ENCODE data around the gene KIAA1210. TPM values are rescaled to one million over a fixed set of nuclear protein-coding genes. Genes with fewer than 3 reads are reported as not detected.

Gene KIAA1210
- total RNA-seq, 6 experiments from 2014 or later: not detected

DNA sequence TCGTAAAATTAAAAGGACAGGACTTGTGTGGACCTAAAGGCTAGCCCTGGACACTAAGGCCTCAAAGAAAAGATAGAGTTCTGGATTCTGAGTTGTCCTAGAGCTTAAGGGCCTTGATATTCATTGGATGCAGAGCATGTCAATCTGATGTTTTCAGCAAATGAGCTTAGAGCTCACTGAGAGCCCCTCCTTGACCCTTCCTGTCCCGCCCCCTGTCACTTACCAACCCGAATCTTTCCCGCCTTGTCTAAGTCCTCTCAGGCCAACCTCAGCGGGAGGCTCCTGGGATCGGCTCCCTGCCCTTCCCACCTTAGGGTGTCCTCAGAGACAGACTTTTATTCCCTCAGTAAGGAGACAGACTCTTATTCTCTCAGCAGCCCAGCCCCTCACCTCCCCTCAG is 54.9 kb downstream of the KIAA1210 start, which contains the start of gene CT47C1:
Gene CT47C1 (plus strand): TSS at position 250 of the 400 bp plus-strand sequence. CDS start 233 bp downstream, outside the sequence.
- Mint-ChIP-seq H3K4me1 (ENCODE audit: low read depth) (no peaks in the 10 kb centered on the region), H3K4me3 (no peak within 1 kb of the TSS), H3K27ac (no peak within 1 kb of the TSS), H3K36me3 (ENCODE audit: low read depth) (no peaks in the 10 kb centered on the region), H3K27me3 (ENCODE audit: insufficient read depth) (peaks cover 9% of the 10 kb centered on the region), H3K9me3 (no peaks in the 10 kb centered on the region)
- TF ChIP-seq, protein P1, sequence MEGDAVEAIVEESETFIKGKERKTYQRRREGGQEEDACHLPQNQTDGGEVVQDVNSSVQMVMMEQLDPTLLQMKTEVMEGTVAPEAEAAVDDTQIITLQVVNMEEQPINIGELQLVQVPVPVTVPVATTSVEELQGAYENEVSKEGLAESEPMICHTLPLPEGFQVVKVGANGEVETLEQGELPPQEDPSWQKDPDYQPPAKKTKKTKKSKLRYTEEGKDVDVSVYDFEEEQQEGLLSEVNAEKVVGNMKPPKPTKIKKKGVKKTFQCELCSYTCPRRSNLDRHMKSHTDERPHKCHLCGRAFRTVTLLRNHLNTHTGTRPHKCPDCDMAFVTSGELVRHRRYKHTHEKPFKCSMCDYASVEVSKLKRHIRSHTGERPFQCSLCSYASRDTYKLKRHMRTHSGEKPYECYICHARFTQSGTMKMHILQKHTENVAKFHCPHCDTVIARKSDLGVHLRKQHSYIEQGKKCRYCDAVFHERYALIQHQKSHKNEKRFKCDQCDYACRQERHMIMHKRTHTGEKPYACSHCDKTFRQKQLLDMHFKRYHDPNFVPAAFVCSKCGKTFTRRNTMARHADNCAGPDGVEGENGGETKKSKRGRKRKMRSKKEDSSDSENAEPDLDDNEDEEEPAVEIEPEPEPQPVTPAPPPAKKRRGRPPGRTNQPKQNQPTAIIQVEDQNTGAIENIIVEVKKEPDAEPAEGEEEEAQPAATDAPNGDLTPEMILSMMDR (IDR thresholded peaks at IDR 0.05): no peak
- DNase-seq: no peak

DNA sequence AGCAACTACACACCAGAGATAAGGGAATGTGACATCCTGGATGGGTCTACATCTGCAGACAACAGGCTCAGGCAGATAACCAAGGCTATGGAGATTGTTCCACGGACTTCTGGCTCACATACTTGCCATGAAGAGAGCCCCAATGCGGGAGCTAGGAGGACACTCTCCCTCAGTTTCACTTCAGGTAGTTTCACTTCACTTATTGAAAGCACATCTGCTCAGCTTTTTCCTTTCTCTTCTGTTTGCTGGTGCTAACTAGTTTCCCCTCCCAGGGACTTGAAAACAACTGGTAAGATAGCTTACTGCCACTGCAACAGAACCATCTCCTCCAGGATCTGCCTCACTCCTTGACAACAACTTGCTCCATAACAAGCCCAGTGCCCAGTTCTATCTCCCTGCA is 56.2 kb downstream of the KIAA1210 start:
- H3K27ac Mint-ChIP-seq: no peak overlapping the region
- no peak overlapping the region for H3K4me3 Mint-ChIP-seq
- no peaks in the 10 kb centered on the region for H3K9me3 Mint-ChIP-seq
- H3K36me3 Mint-ChIP-seq (ENCODE audit: low read depth): no peaks in the 10 kb centered on the region
- DNase-seq: no peak
- no peaks in the 10 kb centered on the region for H3K4me1 Mint-ChIP-seq (ENCODE audit: low read depth)
- TF ChIP-seq, protein P1 (IDR thresholded peaks at IDR 0.05): no peak
- peaks cover 9% of the 10 kb centered on the region for H3K27me3 Mint-ChIP-seq (ENCODE audit: insufficient read depth)

DNA sequence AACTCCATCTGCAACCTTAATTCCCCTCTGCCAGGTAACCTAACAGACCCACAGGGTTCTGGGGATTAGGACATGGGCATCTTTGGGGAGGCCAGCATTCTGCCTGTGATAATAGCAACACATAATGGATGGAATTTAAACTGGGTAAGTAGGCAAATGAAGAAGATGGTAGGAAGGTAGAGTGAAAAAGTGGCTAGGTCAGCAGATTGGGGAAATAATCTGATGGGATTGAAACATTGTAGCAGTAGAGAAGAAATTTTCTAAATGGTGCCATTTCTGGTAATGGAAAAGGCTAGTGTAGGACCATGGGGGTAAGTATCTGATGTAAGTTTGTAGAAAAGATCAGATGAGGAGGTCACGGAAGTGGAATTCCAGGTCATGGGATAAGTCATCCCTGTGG is 57.9 kb downstream of the KIAA1210 start:
- no peak overlapping the region for H3K27ac Mint-ChIP-seq
- H3K27me3 Mint-ChIP-seq (ENCODE audit: insufficient read depth): peaks cover 11% of the 10 kb centered on the region
- H3K36me3 Mint-ChIP-seq (ENCODE audit: low read depth): no peaks in the 10 kb centered on the region
- no peaks in the 10 kb centered on the region for H3K4me1 Mint-ChIP-seq (ENCODE audit: low read depth)
- H3K9me3 Mint-ChIP-seq: no peaks in the 10 kb centered on the region
- TF ChIP-seq, protein P1 (IDR thresholded peaks at IDR 0.05): no peak
- no peak for DNase-seq
- H3K4me3 Mint-ChIP-seq: no peak overlapping the region

DNA sequence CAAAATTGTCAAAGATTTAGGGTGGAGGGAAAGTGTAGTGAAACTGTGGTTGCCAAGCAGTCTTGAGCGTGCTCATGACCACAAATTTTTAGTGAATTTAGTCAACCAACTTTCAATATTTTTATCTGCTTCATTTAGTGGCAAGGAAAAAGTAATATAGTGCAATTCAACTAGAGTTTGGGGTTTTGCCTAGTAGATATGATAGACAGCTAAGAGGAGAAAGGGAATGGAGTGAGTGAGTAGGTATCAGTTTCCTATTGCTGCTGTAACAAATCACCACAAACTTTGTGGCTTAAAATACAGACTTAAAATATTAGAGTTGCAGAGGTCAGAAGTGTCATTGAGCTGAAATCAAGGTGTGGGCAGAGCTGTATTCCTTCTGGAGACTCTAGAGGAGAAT is 58.5 kb downstream of the KIAA1210 start:
- no peak for DNase-seq
- TF ChIP-seq, protein P1 (IDR thresholded peaks at IDR 0.05): no peak
- H3K27ac Mint-ChIP-seq: no peak overlapping the region
- H3K4me3 Mint-ChIP-seq: no peak overlapping the region
- no peaks in the 10 kb centered on the region for H3K36me3 Mint-ChIP-seq (ENCODE audit: low read depth)
- peaks cover 11% of the 10 kb centered on the region for H3K27me3 Mint-ChIP-seq (ENCODE audit: insufficient read depth)
- H3K9me3 Mint-ChIP-seq: no peaks in the 10 kb centered on the region
- H3K4me1 Mint-ChIP-seq (ENCODE audit: low read depth): no peaks in the 10 kb centered on the region

DNA sequence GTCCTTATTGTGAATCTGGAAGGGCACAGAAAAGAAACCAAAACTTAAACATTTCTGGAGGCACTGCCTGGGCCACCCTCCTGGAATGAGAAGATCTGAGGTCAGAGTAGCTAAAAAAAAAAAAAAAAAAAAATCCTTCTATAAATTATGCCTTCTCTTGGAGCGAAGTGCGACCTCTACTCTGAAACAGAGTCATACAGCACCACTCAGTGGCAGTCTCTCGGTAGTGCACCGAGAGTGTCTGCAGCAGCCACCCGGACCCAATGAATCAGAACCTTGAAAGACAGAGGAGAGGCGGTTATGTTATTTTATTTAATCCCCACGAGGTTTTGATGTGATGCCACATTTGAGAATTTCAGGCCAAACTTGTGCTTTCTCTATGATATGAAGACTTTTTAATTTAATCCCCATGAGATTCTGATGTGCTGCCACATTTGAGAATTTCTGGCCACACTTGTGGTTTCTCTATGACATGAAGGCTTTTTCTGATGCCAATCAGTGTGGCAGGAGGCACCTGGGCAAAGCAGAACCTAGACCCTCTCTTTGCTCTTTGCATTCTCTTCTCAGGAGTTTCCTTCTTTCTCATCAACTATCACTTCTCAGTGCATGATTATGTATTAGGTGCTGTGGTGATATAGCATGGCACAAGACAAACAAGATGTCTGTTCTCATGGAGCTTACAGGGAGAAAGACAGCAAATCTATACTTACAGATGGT is 60.4 kb downstream of the KIAA1210 start:
- Mint-ChIP-seq H3K36me3 (ENCODE audit: low read depth) (no peaks in the 10 kb centered on the region), H3K4me3 (no peak overlapping the region), H3K4me1 (ENCODE audit: low read depth) (no peaks in the 10 kb centered on the region), H3K27ac (no peak overlapping the region), H3K9me3 (no peaks in the 10 kb centered on the region), H3K27me3 (ENCODE audit: insufficient read depth) (peaks cover 10% of the 10 kb centered on the region)
- peak; percentile 54 for DNase-seq
- TF ChIP-seq, protein P1 (IDR thresholded peaks at IDR 0.05): peak; percentile 78

Measured in HFFc6 (cell line).